Esophagus squamous epithelium (tissue), 5 donors: ENCODE data around the gene ANXA2. TPM values are rescaled to one million over a fixed set of nuclear protein-coding genes. Genes with fewer than 3 reads are reported as not detected.

ENCODE experiments used
- DNase-seq: peaks from one replicate; lab custom pipeline; 2025; lab: John Stamatoyannopoulos, UW
- H3K27ac ChIP-seq, 4 donors: fragments of 200-600 bp; sonication (generic); one replicate each; pipeline ENCODE4 v1.5.1; 2016 to 2019; ENCODE audit warnings: mild to moderate bottlenecking in 1 of 4
- H3K27me3 ChIP-seq, 4 donors: fragments of 200-600 bp; sonication (generic); 1 replicate in 3 of 4; 2 replicates in 1 of 4; pipeline versions ENCODE4 v1.5.1 to v1.6.0; 2017 to 2021; ENCODE audit warnings: antibody characterized with exemption in 1 of 4
- H3K36me3 ChIP-seq, 3 donors: fragments of 200-600 bp; sonication (generic); one replicate each; pipeline ENCODE4 v1.5.1; 2016 to 2019
- H3K4me1 ChIP-seq, 3 donors: fragments of 200-600 bp; sonication (generic); one replicate each; pipeline ENCODE4 v1.5.1; 2017 to 2019
- H3K4me3 ChIP-seq, 4 donors: fragments of 200-600 bp; sonication (generic); 1 replicate in 3 of 4; 2 replicates in 1 of 4; pipeline ENCODE4 v1.5.1; 2016 to 2019; ENCODE audit warnings: mild to moderate bottlenecking in 2 of 4, moderate library complexity in 1 of 4
- H3K9me3 ChIP-seq, 3 donors: fragments of 200-600 bp; sonication (generic); one replicate each; pipeline ENCODE4 v1.5.1; 2016 to 2019
- POLR2A ChIP-seq, 4 donors: fragments of 450-650 bp; IDR thresholded peaks; one replicate each; pipeline ENCODE4 v1.6.1; 2017; ENCODE audit warnings: antibody characterized with exemption in 4 of 4, mild to moderate bottlenecking in 4 of 4, moderate library complexity in 3 of 4
- WGBS, 2 donors: methylation state at CpG; one replicate each; pipeline ENCODE4 v1.1.5; 2018; 5-methylcytosine and 5-hydroxymethylcytosine counted together
- intact Hi-C: fragments of 100-400 bp; cut with DNase I; formaldehyde crosslinking; loops from one replicate; pipeline ENCODE4 v1.15.0; 2022
- total RNA-seq, 4 donors: library from RNA; depleted of rRNA; stranded (reverse); fragments of >200 nt; gene quantifications; one replicate each; pipeline ENCODE4 v1.1.0, GENCODE V29; 2016
- TF ChIP-seq, protein P1 (sequence below), 6 experiments: fragments of 450-650 bp in 4 of 6; fragments of 200-600 bp in 2 of 6; sonication (generic) in 2 of 6; IDR thresholded peaks; one replicate each; pipeline ENCODE4 v1.5.1; 2016 to 2019; ENCODE audit warnings: antibody characterized with exemption in 6 of 6, mild to moderate bottlenecking in 4 of 6, moderate library complexity in 4 of 6
- donor health status: DM: yes; HTN: yes; CAD: no.

ANXA2 gene
- total RNA-seq, 4 donors from 2014 or later: 2,116 to 2,445 (median 2,399) TPM

DNA sequence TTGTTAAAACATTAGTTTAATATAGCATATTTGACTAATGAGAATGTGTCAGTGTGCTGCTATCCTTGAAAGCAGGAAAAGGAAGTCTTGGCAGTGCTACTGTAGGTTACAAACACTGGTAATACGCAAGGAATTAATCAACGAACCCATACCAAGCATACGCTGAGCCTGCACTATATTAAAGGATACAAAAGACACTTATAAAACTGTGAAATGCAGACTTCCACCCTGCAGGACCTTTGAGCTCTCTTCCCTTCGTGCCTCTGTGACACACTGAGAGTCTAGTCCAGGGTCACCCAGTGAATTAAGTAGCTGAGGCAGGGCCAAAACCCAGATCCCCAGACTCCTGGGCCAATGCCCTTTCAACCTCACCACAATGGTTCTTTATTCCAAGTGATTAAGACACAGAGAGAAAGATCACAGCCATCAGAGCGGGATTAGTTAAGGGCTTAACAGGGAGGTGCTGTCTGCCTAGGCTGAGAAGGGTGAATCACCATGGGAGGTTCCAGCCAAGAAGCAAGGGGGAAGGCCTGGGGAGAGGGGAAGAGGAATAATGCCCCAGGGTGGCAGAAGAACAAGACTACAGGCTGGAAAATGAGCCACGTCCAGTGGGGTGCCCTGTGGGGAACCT is 6.8 kb downstream of the ANXA2 start:
- H3K36me3 ChIP-seq: peaks cover 0 to 19% (median 3%) of the 10 kb centered on the region in 3 donors
- no peaks in the 10 kb centered on the region for H3K27me3 ChIP-seq
- peak; percentile 20 for DNase-seq
- TF ChIP-seq POLR2A (IDR thresholded peaks at IDR 0.05): peak in 1 of 4 donors; percentile 5
- TF ChIP-seq, protein P1, sequence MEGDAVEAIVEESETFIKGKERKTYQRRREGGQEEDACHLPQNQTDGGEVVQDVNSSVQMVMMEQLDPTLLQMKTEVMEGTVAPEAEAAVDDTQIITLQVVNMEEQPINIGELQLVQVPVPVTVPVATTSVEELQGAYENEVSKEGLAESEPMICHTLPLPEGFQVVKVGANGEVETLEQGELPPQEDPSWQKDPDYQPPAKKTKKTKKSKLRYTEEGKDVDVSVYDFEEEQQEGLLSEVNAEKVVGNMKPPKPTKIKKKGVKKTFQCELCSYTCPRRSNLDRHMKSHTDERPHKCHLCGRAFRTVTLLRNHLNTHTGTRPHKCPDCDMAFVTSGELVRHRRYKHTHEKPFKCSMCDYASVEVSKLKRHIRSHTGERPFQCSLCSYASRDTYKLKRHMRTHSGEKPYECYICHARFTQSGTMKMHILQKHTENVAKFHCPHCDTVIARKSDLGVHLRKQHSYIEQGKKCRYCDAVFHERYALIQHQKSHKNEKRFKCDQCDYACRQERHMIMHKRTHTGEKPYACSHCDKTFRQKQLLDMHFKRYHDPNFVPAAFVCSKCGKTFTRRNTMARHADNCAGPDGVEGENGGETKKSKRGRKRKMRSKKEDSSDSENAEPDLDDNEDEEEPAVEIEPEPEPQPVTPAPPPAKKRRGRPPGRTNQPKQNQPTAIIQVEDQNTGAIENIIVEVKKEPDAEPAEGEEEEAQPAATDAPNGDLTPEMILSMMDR (IDR thresholded peaks at IDR 0.05): peak in 1 of 6 experiments; percentile 10
- peak overlapping the region in 3 of 4 donors; percentile 13 to 43 (median 25) for H3K4me3 ChIP-seq
- peaks cover 51 to 100% (median 93%) of the 10 kb centered on the region in 3 donors for H3K4me1 ChIP-seq
- no peaks in the 10 kb centered on the region for H3K9me3 ChIP-seq
- WGBS, 2 donors: 15 to 26% methylated on average over 6 of the region's 6 CpGs
- H3K27ac ChIP-seq: peak overlapping the region; percentile 86 to 100 (median 98)
- intact Hi-C loops: no loop called here

DNA sequence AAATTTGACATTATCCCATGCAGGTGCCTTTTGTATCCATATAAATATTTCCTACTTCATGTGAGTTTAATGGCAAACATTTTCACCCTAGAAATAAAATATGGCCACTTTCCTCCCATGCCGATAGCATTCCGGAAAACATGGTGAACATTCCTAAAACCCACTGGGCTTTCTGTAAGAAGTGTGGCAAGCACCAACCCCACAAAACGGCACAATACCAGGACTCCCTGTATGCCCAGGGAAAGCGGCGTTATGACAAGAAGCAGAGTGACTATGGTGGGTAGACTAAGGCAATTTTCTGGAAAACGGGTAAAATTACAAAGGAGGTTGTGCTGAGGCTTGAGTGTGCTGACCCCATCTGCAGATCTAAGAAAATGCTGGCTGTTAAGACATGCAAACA is 7.6 kb downstream of the ANXA2 start:
- Histone ChIP-seq H3K9me3 (no peaks in the 10 kb centered on the region), H3K36me3 (peaks cover 0 to 19% (median 0%) of the 10 kb centered on the region in 3 donors), H3K4me1 (peaks cover 49 to 100% (median 92%) of the 10 kb centered on the region in 3 donors), H3K27me3 (no peaks in the 10 kb centered on the region), H3K27ac (peak overlapping the region; percentile 86 to 100 (median 98)), H3K4me3 (peak overlapping the region in 3 of 4 donors; percentile 13 to 43 (median 25))
- 67 to 72% methylated on average over 6 of the region's 6 CpGs for WGBS, 2 donors
- TF ChIP-seq POLR2A (IDR thresholded peaks at IDR 0.05): no peak
- TF ChIP-seq, protein P1 (IDR thresholded peaks at IDR 0.05): no peak
- no peak for DNase-seq
- intact Hi-C loops: no loop called here

DNA sequence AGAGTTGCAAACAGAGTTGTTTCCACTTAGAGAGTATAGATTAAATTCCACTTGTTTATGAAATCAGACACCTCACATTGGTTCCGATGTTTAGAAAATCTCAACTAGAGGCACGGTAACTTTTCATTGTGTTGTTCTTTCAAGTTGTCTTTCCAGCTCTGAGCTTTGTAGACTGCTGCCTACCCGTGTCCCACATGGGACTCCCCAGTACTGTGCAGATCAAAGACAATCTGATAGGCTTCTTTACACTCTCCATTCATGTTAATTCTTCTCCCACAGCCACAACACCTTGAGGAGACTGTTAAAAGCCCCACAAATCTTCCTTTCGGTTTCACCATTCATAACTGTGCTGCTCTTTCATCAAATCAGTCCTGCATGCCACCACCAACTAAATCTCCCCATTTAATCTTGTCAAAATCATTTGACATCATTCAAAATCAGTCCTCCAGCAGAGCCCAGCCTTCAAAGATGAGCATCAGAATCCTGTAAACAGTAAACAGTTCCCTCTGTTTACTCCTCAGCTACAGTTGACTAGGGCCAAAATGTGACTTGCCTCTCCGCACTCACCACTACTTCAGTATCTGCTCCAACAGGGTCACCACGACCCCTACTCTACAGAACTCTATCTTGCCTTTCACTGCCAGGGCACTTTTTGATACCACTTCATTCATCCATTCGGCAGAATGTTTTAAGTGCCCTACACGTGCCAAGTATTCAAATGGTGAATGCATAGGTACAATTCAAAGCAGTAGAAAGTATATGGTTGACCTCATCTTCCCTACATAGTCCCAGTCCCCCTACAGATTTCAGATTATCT is 8.3 kb downstream of the ANXA2 start:
- no peak for TF ChIP-seq POLR2A (IDR thresholded peaks at IDR 0.05)
- TF ChIP-seq, protein P1 (IDR thresholded peaks at IDR 0.05): no peak
- DNase-seq: no peak

DNA sequence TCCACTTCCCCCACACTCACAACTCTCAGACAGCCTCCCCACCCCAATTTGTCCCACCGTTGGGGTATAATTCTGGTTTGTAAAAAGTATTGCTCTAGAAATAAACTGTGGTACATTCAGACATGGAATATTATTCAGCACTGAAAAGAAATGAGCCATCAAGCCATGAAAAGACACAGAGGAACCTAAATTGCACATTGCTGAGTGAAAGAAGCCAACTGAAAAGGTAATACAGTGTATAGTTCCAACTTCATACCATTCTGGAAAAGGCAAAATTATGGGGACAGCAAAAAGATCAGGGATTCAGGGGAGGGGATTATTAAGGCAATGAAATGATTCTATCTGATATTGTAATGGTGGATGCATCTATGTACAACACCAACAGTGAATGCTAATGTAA is 10.5 kb downstream of the ANXA2 start:
- no peak overlapping the region for H3K4me3 ChIP-seq
- no peaks in the 10 kb centered on the region for H3K9me3 ChIP-seq
- WGBS, 2 donors: 70 to 100% methylated on average over 1 of the region's 1 CpG
- intact Hi-C loops: no loop called here
- H3K36me3 ChIP-seq: peaks cover 0 to 41% (median 16%) of the 10 kb centered on the region in 3 donors
- H3K27me3 ChIP-seq: no peaks in the 10 kb centered on the region
- peaks cover 23 to 100% (median 66%) of the 10 kb centered on the region in 3 donors for H3K4me1 ChIP-seq
- peak overlapping the region; percentile 14 to 52 (median 40) for H3K27ac ChIP-seq
- no peak for DNase-seq
- no peak for TF ChIP-seq POLR2A (IDR thresholded peaks at IDR 0.05)
- TF ChIP-seq, protein P1 (IDR thresholded peaks at IDR 0.05): no peak

More for the DNA sequence above, 8.3 kb downstream of the ANXA2 start:
- Histone ChIP-seq H3K4me3 (peak overlapping the region in 3 of 4 donors; percentile 13 to 43 (median 25)), H3K9me3 (no peaks in the 10 kb centered on the region), H3K27ac (peak overlapping the region; percentile 6 to 100 (median 92)), H3K36me3 (peaks cover 0 to 20% (median 2%) of the 10 kb centered on the region in 3 donors), H3K4me1 (peaks cover 41 to 100% (median 84%) of the 10 kb centered on the region in 3 donors), H3K27me3 (no peaks in the 10 kb centered on the region)
- intact Hi-C loops: no loop called here
- 23 to 38% methylated on average over 8 of the region's 8 CpGs for WGBS, 2 donors
